Stimulated activated CD4-positive, alpha-beta T cell treated with anti-CD3 and anti-CD28 coated beads, Interleukin-12 subunit alpha, Interleukin-12 subunit beta, amount 100 ng/mL, for 4 hours (primary cell): ENCODE data around the gene SGO1.
A peak's percentile ranks its signal among the peaks of the same experiment; 100 is the strongest.
"Not testable (repeated sequence)": the region's sequence is repeated elsewhere in the genome, so short reads cannot be mapped to it uniquely, and the experiment has no call there.

ENCODE experiments used
- DNase-seq: peaks from one replicate; pipeline ENCODE4 v3.0.0-alpha.2; 2020

SGO1 gene

GRCh38 chr3:20185679-20186599 lies at the start of gene SGO1:
SGO1 (minus strand) TSS chr3:20186206; CDS start chr3:20184027, 2,179 bp downstream.
- peak; percentile 99 for DNase-seq

GRCh38 chr3:20235796-20236195 lies 49.8 kb upstream of the SGO1 start:
- DNase-seq = no peak

GRCh38 chr3:20232906-20233780 lies 47.1 kb upstream of the SGO1 start:
- DNase-seq = no peak

- DNase-seq = no peak
Observed at GRCh38 chr3:20230954-20231353, 44.9 kb upstream of the SGO1 start.

- no peak for DNase-seq
Observed at GRCh38 chr3:20225769-20226168, 39.8 kb upstream of the SGO1 start.

- DNase-seq = no peak
Observed at GRCh38 chr3:20222274-20222673, 36.3 kb upstream of the SGO1 start.

- DNase-seq = no peak
Observed at GRCh38 chr3:20218215-20218614, 32.2 kb upstream of the SGO1 start.

- no peak for DNase-seq
Observed at GRCh38 chr3:20215636-20216035, 29.6 kb upstream of the SGO1 start.

- DNase-seq = not testable (repeated sequence)
Observed at GRCh38 chr3:20213491-20213890, 27.5 kb upstream of the SGO1 start.

GRCh38 chr3:20207945-20208344 lies 21.9 kb upstream of the SGO1 start:
- DNase-seq = not testable (repeated sequence)

- not testable (repeated sequence) for DNase-seq
Observed at GRCh38 chr3:20205898-20206297, 19.9 kb upstream of the SGO1 start.

GRCh38 chr3:20201143-20201542 lies 15.1 kb upstream of the SGO1 start:
- no peak for DNase-seq

GRCh38 chr3:20197775-20198174 lies 11.8 kb upstream of the SGO1 start:
- DNase-seq = no peak

GRCh38 chr3:20194793-20195460 lies 8.9 kb upstream of the SGO1 start:
- DNase-seq = no peak

- no peak for DNase-seq
Observed at GRCh38 chr3:20190991-20191390, 5.0 kb upstream of the SGO1 start.

- no peak for DNase-seq
Observed at GRCh38 chr3:20186600-20187004, 596 bp upstream of the SGO1 start.

- DNase-seq = no peak
Observed at GRCh38 chr3:20185331-20185678, 701 bp downstream of the SGO1 start.

GRCh38 chr3:20182206-20182605 lies 3.8 kb downstream of the SGO1 start:
- no peak for DNase-seq

- no peak for DNase-seq
Observed at GRCh38 chr3:20181276-20181675, 4.7 kb downstream of the SGO1 start.

GRCh38 chr3:20173844-20174410 lies 12.1 kb downstream of the SGO1 start:
- no peak for DNase-seq

GRCh38 chr3:20161714-20162113 lies 24.3 kb downstream of the SGO1 start:
- DNase-seq = no peak

GRCh38 chr3:20160230-20160629 lies 25.8 kb downstream of the SGO1 start:
- DNase-seq = no peak

- no peak for DNase-seq
Observed at GRCh38 chr3:20154928-20155327, 31.1 kb downstream of the SGO1 start.
